ENCODE measurements around the gene BRIP1.
A peak's percentile ranks its signal among the peaks of the same experiment; 100 is the strongest.

BRIP1 gene

GRCh38 chr17:61877837-61878236 lies 14.5 kb upstream of the BRIP1 start:
- H2AFZ ChIP-seq (ENCODE audit: low read depth, low read length): no peak overlapping the region
- TF ChIP-seq, protein P1, sequence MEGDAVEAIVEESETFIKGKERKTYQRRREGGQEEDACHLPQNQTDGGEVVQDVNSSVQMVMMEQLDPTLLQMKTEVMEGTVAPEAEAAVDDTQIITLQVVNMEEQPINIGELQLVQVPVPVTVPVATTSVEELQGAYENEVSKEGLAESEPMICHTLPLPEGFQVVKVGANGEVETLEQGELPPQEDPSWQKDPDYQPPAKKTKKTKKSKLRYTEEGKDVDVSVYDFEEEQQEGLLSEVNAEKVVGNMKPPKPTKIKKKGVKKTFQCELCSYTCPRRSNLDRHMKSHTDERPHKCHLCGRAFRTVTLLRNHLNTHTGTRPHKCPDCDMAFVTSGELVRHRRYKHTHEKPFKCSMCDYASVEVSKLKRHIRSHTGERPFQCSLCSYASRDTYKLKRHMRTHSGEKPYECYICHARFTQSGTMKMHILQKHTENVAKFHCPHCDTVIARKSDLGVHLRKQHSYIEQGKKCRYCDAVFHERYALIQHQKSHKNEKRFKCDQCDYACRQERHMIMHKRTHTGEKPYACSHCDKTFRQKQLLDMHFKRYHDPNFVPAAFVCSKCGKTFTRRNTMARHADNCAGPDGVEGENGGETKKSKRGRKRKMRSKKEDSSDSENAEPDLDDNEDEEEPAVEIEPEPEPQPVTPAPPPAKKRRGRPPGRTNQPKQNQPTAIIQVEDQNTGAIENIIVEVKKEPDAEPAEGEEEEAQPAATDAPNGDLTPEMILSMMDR (IDR thresholded peaks at IDR 0.05; ENCODE audit: low read depth, low read length): no peak
- TF ChIP-seq EZH2phosphoT487 (IDR thresholded peaks at IDR 0.05; ENCODE audit: low read depth): no peak
- H3K4me3 ChIP-seq (ENCODE audit: low read length): no peak overlapping the region
- H3K36me3 ChIP-seq (replicated peaks; ENCODE audit: low read depth, low read length): peaks cover 32% of the 10 kb centered on the region
- H3K27ac ChIP-seq (ENCODE audit: low read length): no peak overlapping the region
- H3K4me1 ChIP-seq (ENCODE audit: low read length): peaks cover 9% of the 10 kb centered on the region
- H3K79me2 ChIP-seq (ENCODE audit: low read length): no peaks in the 10 kb centered on the region
- H3K9me3 ChIP-seq (ENCODE audit: insufficient read depth, low read length): no peaks in the 10 kb centered on the region
- H3K27me3 ChIP-seq (ENCODE audit: low read depth, low read length): no peaks in the 10 kb centered on the region
- H3K4me2 ChIP-seq (ENCODE audit: low read length): no peak overlapping the region
- H3K9ac ChIP-seq (ENCODE audit: low read length): no peak overlapping the region
- no peaks in the 10 kb centered on the region for H4K20me1 ChIP-seq (ENCODE audit: insufficient read depth, low read length)

- H3K36me3 ChIP-seq (replicated peaks; ENCODE audit: low read depth, low read length): peaks cover 28% of the 10 kb centered on the region
- no peak overlapping the region for H3K4me3 ChIP-seq (ENCODE audit: low read length)
- TF ChIP-seq EZH2phosphoT487 (IDR thresholded peaks at IDR 0.05; ENCODE audit: low read depth): no peak
- TF ChIP-seq, protein P1 (IDR thresholded peaks at IDR 0.05; ENCODE audit: low read depth, low read length): no peak
Measured at GRCh38 chr17:61875804-61876203, 12.5 kb upstream of the BRIP1 start.

DNA sequence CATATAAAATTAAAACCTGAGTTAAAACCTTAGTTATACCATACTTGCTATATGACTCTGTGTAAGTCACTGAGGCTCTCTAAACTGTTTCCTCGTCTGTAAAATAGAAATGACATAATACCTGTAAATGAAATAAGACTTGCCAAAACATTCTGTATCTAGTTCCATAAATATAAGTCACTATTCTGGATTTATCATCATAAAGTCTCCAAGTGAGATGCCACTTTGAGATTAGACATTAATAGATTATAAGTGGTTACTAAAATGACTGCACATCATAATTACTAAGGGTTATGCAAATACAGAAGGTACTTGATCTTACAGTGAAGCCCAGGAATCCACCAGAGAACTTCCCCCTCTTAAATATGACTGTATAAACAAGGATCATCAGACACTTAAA lies 12.0 kb upstream of the BRIP1 start:
- peak overlapping the region; percentile 27 for H3K4me2 ChIP-seq (ENCODE audit: low read length)
- H3K9ac ChIP-seq (ENCODE audit: low read length): no peak overlapping the region
- H3K9me3 ChIP-seq (ENCODE audit: insufficient read depth, low read length): no peaks in the 10 kb centered on the region
- H3K36me3 ChIP-seq (replicated peaks; ENCODE audit: low read depth, low read length): peaks cover 30% of the 10 kb centered on the region
- H3K4me1 ChIP-seq (ENCODE audit: low read length): peaks cover 9% of the 10 kb centered on the region
- H3K4me3 ChIP-seq (ENCODE audit: low read length): no peak overlapping the region
- no peaks in the 10 kb centered on the region for H3K27me3 ChIP-seq (ENCODE audit: low read depth, low read length)
- no peak overlapping the region for H2AFZ ChIP-seq (ENCODE audit: low read depth, low read length)
- no peaks in the 10 kb centered on the region for H3K79me2 ChIP-seq (ENCODE audit: low read length)
- H4K20me1 ChIP-seq (ENCODE audit: insufficient read depth, low read length): no peaks in the 10 kb centered on the region
- no peak for TF ChIP-seq EZH2phosphoT487 (IDR thresholded peaks at IDR 0.05; ENCODE audit: low read depth)
- TF ChIP-seq, protein P1 (IDR thresholded peaks at IDR 0.05; ENCODE audit: low read depth, low read length): no peak
- no peak overlapping the region for H3K27ac ChIP-seq (ENCODE audit: low read length)

More at GRCh38 chr17:61875804-61876203, 12.5 kb upstream of the BRIP1 start:
- H3K9ac ChIP-seq (ENCODE audit: low read length): no peak overlapping the region
- no peaks in the 10 kb centered on the region for H3K27me3 ChIP-seq (ENCODE audit: low read depth, low read length)
- H4K20me1 ChIP-seq (ENCODE audit: insufficient read depth, low read length): no peaks in the 10 kb centered on the region
- no peak overlapping the region for H3K27ac ChIP-seq (ENCODE audit: low read length)
- no peaks in the 10 kb centered on the region for H3K9me3 ChIP-seq (ENCODE audit: insufficient read depth, low read length)
- H3K79me2 ChIP-seq (ENCODE audit: low read length): no peaks in the 10 kb centered on the region
- no peak overlapping the region for H2AFZ ChIP-seq (ENCODE audit: low read depth, low read length)
- H3K4me2 ChIP-seq (ENCODE audit: low read length): peak overlapping the region; percentile 27
- peaks cover 9% of the 10 kb centered on the region for H3K4me1 ChIP-seq (ENCODE audit: low read length)

GRCh38 chr17:61874075-61874474 lies 10.7 kb upstream of the BRIP1 start:
- Histone ChIP-seq H3K4me1 (ENCODE audit: low read length) (peaks cover 9% of the 10 kb centered on the region), H3K4me3 (ENCODE audit: low read length) (no peak overlapping the region), H3K27ac (ENCODE audit: low read length) (no peak overlapping the region), H3K9ac (ENCODE audit: low read length) (no peak overlapping the region), H3K79me2 (ENCODE audit: low read length) (no peaks in the 10 kb centered on the region), H4K20me1 (ENCODE audit: insufficient read depth, low read length) (no peaks in the 10 kb centered on the region), H3K36me3 (replicated peaks; ENCODE audit: low read depth, low read length) (peaks cover 35% of the 10 kb centered on the region), H2AFZ (ENCODE audit: low read depth, low read length) (no peak overlapping the region), H3K4me2 (ENCODE audit: low read length) (no peak overlapping the region), H3K27me3 (ENCODE audit: low read depth, low read length) (no peaks in the 10 kb centered on the region), H3K9me3 (ENCODE audit: insufficient read depth, low read length) (no peaks in the 10 kb centered on the region)
- no peak for TF ChIP-seq EZH2phosphoT487 (IDR thresholded peaks at IDR 0.05; ENCODE audit: low read depth)
- TF ChIP-seq, protein P1 (IDR thresholded peaks at IDR 0.05; ENCODE audit: low read depth, low read length): no peak

Data from OCI-LY3 (cell line).